ENCODE results near the gene GCAT. TPM values are rescaled to one million over a fixed set of nuclear protein-coding genes. Genes with fewer than 3 reads are reported as not detected.

GCAT gene
- total and polyA plus RNA-seq, 2 of the 13 experiments (the other 11 are each of a cell fraction or from before 2014, with no cell fraction given) = 28.0 to 50.3 TPM

GRCh38 chr22:37849089-37849751, 41.5 kb downstream of the GCAT start, which contains the start of gene EIF3L (continued):
- TF ChIP-seq PRPF4 (IDR thresholded peaks at IDR 0.05; ENCODE audit: low read depth, low read length, poor library complexity, severe bottlenecking) (no peak), ARID4A (CRISPR knock-in tag; IDR thresholded peaks at IDR 0.05; ENCODE audit: borderline replicate concordance) (peak; percentile 93), TAF1 (CRISPR knock-in tag; IDR thresholded peaks at IDR 0.05) (peak; percentile 94), ZBTB34 (CRISPR knock-in tag; IDR thresholded peaks at IDR 0.05) (no peak; the same call in 1 of the 2 replicates), ZNF777 (CRISPR knock-in tag; IDR thresholded peaks at IDR 0.05) (peak; percentile 63), ZSCAN29 (CRISPR knock-in tag; conservative IDR thresholded peaks at IDR 0.05) (peak; percentile 69; the same call in 1 of the 2 replicates), ZNF605 (CRISPR knock-in tag; IDR thresholded peaks at IDR 0.05) (peak; percentile 56), ZNF552 (CRISPR knock-in tag; IDR thresholded peaks at IDR 0.05; ENCODE audit: borderline replicate concordance) (no peak), REL (CRISPR knock-in tag; conservative IDR thresholded peaks at IDR 0.05) (peak; percentile 81; the same call in 1 of the 2 replicates), ZNF160 (CRISPR knock-in tag; IDR thresholded peaks at IDR 0.05) (no peak), MYC (CRISPR knock-in tag; IDR thresholded peaks at IDR 0.05; ENCODE audit: borderline replicate concordance) (peak; percentile 83; the same call in 1 of the 2 replicates), LCORL (IDR thresholded peaks at IDR 0.05) (no peak), LCORL (CRISPR knock-in tag; IDR thresholded peaks at IDR 0.05) (peak; percentile 66), EED (CRISPR knock-in tag; IDR thresholded peaks at IDR 0.05) (peak; percentile 44; the same call in 1 of the 2 replicates), REPIN1 (CRISPR knock-in tag; IDR thresholded peaks at IDR 0.05; ENCODE audit: borderline replicate concordance, low read depth) (peak; percentile 55; the same call in 1 of the 2 replicates)
- TF ChIP-seq, protein P1, sequence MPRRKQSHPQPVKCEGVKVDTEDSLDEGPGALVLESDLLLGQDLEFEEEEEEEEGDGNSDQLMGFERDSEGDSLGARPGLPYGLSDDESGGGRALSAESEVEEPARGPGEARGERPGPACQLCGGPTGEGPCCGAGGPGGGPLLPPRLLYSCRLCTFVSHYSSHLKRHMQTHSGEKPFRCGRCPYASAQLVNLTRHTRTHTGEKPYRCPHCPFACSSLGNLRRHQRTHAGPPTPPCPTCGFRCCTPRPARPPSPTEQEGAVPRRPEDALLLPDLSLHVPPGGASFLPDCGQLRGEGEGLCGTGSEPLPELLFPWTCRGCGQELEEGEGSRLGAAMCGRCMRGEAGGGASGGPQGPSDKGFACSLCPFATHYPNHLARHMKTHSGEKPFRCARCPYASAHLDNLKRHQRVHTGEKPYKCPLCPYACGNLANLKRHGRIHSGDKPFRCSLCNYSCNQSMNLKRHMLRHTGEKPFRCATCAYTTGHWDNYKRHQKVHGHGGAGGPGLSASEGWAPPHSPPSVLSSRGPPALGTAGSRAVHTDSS (CRISPR knock-in tag; conservative IDR thresholded peaks at IDR 0.05) = no peak; the same call in 1 of the 2 replicates
- TF ChIP-seq, protein P2, sequence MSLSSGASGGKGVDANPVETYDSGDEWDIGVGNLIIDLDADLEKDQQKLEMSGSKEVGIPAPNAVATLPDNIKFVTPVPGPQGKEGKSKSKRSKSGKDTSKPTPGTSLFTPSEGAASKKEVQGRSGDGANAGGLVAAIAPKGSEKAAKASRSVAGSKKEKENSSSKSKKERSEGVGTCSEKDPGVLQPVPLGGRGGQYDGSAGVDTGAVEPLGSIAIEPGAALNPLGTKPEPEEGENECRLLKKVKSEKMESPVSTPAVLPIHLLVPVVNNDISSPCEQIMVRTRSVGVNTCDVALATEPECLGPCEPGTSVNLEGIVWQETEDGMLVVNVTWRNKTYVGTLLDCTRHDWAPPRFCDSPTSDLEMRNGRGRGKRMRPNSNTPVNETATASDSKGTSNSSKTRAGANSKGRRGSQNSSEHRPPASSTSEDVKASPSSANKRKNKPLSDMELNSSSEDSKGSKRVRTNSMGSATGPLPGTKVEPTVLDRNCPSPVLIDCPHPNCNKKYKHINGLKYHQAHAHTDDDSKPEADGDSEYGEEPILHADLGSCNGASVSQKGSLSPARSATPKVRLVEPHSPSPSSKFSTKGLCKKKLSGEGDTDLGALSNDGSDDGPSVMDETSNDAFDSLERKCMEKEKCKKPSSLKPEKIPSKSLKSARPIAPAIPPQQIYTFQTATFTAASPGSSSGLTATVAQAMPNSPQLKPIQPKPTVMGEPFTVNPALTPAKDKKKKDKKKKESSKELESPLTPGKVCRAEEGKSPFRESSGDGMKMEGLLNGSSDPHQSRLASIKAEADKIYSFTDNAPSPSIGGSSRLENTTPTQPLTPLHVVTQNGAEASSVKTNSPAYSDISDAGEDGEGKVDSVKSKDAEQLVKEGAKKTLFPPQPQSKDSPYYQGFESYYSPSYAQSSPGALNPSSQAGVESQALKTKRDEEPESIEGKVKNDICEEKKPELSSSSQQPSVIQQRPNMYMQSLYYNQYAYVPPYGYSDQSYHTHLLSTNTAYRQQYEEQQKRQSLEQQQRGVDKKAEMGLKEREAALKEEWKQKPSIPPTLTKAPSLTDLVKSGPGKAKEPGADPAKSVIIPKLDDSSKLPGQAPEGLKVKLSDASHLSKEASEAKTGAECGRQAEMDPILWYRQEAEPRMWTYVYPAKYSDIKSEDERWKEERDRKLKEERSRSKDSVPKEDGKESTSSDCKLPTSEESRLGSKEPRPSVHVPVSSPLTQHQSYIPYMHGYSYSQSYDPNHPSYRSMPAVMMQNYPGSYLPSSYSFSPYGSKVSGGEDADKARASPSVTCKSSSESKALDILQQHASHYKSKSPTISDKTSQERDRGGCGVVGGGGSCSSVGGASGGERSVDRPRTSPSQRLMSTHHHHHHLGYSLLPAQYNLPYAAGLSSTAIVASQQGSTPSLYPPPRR (CRISPR knock-in tag; IDR thresholded peaks at IDR 0.05; ENCODE audit: borderline replicate concordance) = 0 out of 2 replicates have a peak, but pooled peaks have one; percentile 34
